HCT116 (cell line): ENCODE measurements around the gene TFCP2L1.

Experiments
- SIN3A ChIP-seq: IDR thresholded peaks from 2 replicates; pipeline ENCODE4 v1.6.1; 2012; ENCODE audit warnings: low read depth
- SP1 ChIP-seq: IDR thresholded peaks from 2 replicates; pipeline ENCODE4 v1.6.1; 2012; ENCODE audit warnings: low read depth
- TF ChIP-seq, protein P1 (sequence below): IDR thresholded peaks from 2 replicates; pipeline ENCODE4 v1.6.1; 2012; ENCODE audit warnings: low read depth
- TF ChIP-seq, protein P2 (sequence below), 3 experiments: fragments of 200-600 bp in 1 of 3; sonication (generic) in 1 of 3; IDR thresholded peaks in 2 of 3; conservative IDR thresholded peaks in 1 of 3; 2 replicates each; pipeline ENCODE4 v1.5.1; 2012 to 2017; ENCODE audit warnings: low read depth in 2 of 3, low read length in 2 of 3, antibody characterized with exemption in 1 of 3, borderline replicate concordance in 1 of 3, control low read depth in 1 of 3, mild to moderate bottlenecking in 1 of 3, mixed read lengths in 1 of 3, mixed run types in 1 of 3, moderate library complexity in 1 of 3; ENCODE audit not compliant: insufficient read depth in 1 of 3
- TF ChIP-seq, protein P3 (sequence below): IDR thresholded peaks from 2 replicates; pipeline ENCODE4 v1.6.1; 2012

DNA sequence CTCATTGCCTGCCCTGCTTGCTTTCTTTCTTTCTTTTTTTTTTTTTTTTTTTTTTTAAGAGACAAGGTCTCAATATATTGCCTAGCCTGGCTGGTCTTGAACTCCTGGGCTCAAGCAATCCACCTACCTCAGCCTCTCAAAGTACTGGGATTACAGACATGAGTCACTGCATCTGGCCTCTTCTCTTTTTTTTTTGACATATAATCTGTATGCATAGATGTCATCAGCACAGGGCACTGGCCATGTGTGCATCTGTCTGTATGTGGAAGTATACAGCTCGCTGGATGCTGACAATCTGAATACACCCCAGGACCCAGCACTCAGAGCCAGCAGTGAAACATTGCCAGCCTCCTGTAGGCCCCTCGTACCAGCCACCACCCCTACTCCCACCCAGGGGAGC lies 49.5 kb downstream of the TFCP2L1 start:
- TF ChIP-seq SIN3A, result no peak
- no peak for TF ChIP-seq SP1
- TF ChIP-seq, protein P1, sequence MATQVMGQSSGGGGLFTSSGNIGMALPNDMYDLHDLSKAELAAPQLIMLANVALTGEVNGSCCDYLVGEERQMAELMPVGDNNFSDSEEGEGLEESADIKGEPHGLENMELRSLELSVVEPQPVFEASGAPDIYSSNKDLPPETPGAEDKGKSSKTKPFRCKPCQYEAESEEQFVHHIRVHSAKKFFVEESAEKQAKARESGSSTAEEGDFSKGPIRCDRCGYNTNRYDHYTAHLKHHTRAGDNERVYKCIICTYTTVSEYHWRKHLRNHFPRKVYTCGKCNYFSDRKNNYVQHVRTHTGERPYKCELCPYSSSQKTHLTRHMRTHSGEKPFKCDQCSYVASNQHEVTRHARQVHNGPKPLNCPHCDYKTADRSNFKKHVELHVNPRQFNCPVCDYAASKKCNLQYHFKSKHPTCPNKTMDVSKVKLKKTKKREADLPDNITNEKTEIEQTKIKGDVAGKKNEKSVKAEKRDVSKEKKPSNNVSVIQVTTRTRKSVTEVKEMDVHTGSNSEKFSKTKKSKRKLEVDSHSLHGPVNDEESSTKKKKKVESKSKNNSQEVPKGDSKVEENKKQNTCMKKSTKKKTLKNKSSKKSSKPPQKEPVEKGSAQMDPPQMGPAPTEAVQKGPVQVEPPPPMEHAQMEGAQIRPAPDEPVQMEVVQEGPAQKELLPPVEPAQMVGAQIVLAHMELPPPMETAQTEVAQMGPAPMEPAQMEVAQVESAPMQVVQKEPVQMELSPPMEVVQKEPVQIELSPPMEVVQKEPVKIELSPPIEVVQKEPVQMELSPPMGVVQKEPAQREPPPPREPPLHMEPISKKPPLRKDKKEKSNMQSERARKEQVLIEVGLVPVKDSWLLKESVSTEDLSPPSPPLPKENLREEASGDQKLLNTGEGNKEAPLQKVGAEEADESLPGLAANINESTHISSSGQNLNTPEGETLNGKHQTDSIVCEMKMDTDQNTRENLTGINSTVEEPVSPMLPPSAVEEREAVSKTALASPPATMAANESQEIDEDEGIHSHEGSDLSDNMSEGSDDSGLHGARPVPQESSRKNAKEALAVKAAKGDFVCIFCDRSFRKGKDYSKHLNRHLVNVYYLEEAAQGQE, result no peak
- TF ChIP-seq, protein P2, sequence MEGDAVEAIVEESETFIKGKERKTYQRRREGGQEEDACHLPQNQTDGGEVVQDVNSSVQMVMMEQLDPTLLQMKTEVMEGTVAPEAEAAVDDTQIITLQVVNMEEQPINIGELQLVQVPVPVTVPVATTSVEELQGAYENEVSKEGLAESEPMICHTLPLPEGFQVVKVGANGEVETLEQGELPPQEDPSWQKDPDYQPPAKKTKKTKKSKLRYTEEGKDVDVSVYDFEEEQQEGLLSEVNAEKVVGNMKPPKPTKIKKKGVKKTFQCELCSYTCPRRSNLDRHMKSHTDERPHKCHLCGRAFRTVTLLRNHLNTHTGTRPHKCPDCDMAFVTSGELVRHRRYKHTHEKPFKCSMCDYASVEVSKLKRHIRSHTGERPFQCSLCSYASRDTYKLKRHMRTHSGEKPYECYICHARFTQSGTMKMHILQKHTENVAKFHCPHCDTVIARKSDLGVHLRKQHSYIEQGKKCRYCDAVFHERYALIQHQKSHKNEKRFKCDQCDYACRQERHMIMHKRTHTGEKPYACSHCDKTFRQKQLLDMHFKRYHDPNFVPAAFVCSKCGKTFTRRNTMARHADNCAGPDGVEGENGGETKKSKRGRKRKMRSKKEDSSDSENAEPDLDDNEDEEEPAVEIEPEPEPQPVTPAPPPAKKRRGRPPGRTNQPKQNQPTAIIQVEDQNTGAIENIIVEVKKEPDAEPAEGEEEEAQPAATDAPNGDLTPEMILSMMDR (IDR thresholded peaks at IDR 0.05 in 2 of 3, conservative IDR thresholded peaks at IDR 0.05 in 1 of 3; ENCODE audit: borderline replicate concordance in 1 of 3, insufficient read depth in 1 of 3, low read depth in 2 of 3, low read length in 2 of 3), result no peak
- TF ChIP-seq, protein P3, sequence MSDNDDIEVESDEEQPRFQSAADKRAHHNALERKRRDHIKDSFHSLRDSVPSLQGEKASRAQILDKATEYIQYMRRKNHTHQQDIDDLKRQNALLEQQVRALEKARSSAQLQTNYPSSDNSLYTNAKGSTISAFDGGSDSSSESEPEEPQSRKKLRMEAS, result no peak
